ENCODE measurements around the gene PDCD4.

- TF ChIP-seq, protein P1, sequence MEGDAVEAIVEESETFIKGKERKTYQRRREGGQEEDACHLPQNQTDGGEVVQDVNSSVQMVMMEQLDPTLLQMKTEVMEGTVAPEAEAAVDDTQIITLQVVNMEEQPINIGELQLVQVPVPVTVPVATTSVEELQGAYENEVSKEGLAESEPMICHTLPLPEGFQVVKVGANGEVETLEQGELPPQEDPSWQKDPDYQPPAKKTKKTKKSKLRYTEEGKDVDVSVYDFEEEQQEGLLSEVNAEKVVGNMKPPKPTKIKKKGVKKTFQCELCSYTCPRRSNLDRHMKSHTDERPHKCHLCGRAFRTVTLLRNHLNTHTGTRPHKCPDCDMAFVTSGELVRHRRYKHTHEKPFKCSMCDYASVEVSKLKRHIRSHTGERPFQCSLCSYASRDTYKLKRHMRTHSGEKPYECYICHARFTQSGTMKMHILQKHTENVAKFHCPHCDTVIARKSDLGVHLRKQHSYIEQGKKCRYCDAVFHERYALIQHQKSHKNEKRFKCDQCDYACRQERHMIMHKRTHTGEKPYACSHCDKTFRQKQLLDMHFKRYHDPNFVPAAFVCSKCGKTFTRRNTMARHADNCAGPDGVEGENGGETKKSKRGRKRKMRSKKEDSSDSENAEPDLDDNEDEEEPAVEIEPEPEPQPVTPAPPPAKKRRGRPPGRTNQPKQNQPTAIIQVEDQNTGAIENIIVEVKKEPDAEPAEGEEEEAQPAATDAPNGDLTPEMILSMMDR (IDR thresholded peaks at IDR 0.05; ENCODE audit: low read length), result no peak
- no peak for TF ChIP-seq EZH2phosphoT487 (IDR thresholded peaks at IDR 0.05; ENCODE audit: low read length)
These were observed 2.2 kb downstream of the PDCD4 start for GRCh38 chr10:110873951-110874350.

Data from MM.1S (cell line).